Measurements from ENCODE around the gene SPATA31E1.
"Not testable (repeated sequence)": the region's sequence is repeated elsewhere in the genome, so short reads cannot be mapped to it uniquely, and the experiment has no call there.

Gene SPATA31E1

DNA sequence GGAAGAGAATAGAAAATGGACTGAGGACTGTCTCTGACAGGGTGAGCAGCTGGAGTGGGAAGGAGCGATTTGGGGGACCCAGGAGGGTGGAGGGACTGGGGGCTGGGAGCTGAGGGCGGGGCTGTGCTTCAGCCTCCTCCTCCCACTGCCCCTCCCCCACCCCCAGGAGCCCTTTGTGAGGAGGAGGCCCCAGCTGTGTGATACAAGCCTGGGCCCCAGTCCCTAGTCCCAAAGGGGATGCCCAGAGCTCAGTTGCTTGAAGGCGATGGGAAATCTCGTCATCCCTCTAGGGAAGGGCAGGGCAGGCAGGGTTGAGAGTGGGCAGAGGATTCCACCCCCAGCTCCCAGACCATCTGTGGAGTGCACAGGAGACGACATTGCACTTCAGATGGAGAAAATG, at the start of gene SPATA31E1:
SPATA31E1 (plus strand) TSS at position 251 of the 400 bp plus-strand sequence; CDS start at position 266, 15 bp downstream.
- Histone ChIP-seq H3K9me3 (ENCODE audit: control insufficient read depth, insufficient read depth, low read length) (0 out of 2 replicates have a peak, but pooled peaks cover 4% of the 10 kb centered on the region), H3K27me3 (ENCODE audit: control insufficient read depth, insufficient read depth, low read length) (no peaks in the 10 kb centered on the region), H3K4me1 (ENCODE audit: control insufficient read depth, insufficient read depth, low read length) (peaks cover 12% of the 10 kb centered on the region), H3K27ac (ENCODE audit: low read depth, low read length) (no peak within 1 kb of the TSS), H3K36me3 (ENCODE audit: control insufficient read depth, insufficient read depth, low read length) (no peaks in the 10 kb centered on the region), H3K4me3 (ENCODE audit: low read depth, low read length) (no peak within 1 kb of the TSS), H3K9ac (ENCODE audit: low read depth, low read length) (no peak within 1 kb of the TSS)

GRCh38 chr9:87834357-87834756, 48.3 kb upstream of the SPATA31E1 start:
- no peaks in the 10 kb centered on the region for H3K36me3 ChIP-seq (ENCODE audit: control insufficient read depth, insufficient read depth, low read length)
- peaks cover 9% of the 10 kb centered on the region for H3K4me1 ChIP-seq (ENCODE audit: control insufficient read depth, insufficient read depth, low read length)
- no peaks in the 10 kb centered on the region for H3K9me3 ChIP-seq (ENCODE audit: control insufficient read depth, insufficient read depth, low read length)
- H3K4me3 ChIP-seq (ENCODE audit: low read depth, low read length) = no peak overlapping the region
- H3K27me3 ChIP-seq (ENCODE audit: control insufficient read depth, insufficient read depth, low read length) = no peaks in the 10 kb centered on the region
- H3K9ac ChIP-seq (ENCODE audit: low read depth, low read length) = no peak overlapping the region
- no peak overlapping the region for H3K27ac ChIP-seq (ENCODE audit: low read depth, low read length)

GRCh38 chr9:87836536-87836935, 46.1 kb upstream of the SPATA31E1 start:
- H3K4me1 ChIP-seq (ENCODE audit: control insufficient read depth, insufficient read depth, low read length) = no peaks in the 10 kb centered on the region
- H3K27ac ChIP-seq (ENCODE audit: low read depth, low read length) = no peak overlapping the region
- H3K36me3 ChIP-seq (ENCODE audit: control insufficient read depth, insufficient read depth, low read length) = no peaks in the 10 kb centered on the region
- no peak overlapping the region for H3K9ac ChIP-seq (ENCODE audit: low read depth, low read length)
- H3K9me3 ChIP-seq (ENCODE audit: control insufficient read depth, insufficient read depth, low read length) = peaks cover 4% of the 10 kb centered on the region; the same call in 1 of the 2 replicates
- H3K27me3 ChIP-seq (ENCODE audit: control insufficient read depth, insufficient read depth, low read length) = no peaks in the 10 kb centered on the region
- H3K4me3 ChIP-seq (ENCODE audit: low read depth, low read length) = no peak overlapping the region

DNA sequence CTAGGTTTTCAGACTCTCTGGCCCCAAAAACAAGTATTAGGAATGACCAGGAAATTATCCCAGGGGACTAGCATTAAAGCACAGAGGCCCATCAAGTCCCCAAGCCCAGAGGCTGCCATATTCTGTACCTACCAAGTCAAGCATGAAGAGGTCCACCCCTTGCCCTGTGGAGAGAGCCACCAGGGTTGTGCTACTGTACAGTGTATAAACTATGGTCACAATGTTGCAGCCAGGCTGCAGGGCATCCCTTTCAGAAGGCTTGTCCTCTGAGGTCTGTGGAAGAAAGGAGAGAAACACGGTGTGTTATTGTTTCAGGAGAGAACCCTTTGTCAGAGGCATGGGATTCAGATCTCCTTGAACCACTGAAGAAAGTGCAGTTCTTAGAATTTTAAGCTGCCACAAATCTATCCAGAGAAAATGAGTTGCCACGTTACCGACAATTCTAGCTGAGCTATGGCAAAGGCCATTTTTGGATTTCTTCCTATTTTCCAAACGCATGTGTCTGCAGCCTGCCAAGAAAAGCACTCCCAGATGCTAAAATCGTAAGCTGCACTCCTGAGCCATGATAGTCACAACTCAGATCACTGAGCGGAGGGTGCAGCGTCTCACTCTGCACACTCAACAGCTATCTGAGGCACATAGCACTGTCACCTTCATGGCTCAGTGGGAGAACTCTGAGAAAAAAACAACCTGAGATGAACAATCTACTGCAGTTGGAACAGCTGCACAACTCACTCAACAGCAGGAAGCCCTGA, 45.5 kb upstream of the SPATA31E1 start:
- H3K9ac ChIP-seq (ENCODE audit: low read depth, low read length) = no peak overlapping the region
- no peak overlapping the region for H3K4me3 ChIP-seq (ENCODE audit: low read depth, low read length)
- peaks cover 4% of the 10 kb centered on the region; the same call in 1 of the 2 replicates for H3K9me3 ChIP-seq (ENCODE audit: control insufficient read depth, insufficient read depth, low read length)
- H3K27ac ChIP-seq (ENCODE audit: low read depth, low read length) = no peak overlapping the region
- no peaks in the 10 kb centered on the region for H3K27me3 ChIP-seq (ENCODE audit: control insufficient read depth, insufficient read depth, low read length)
- H3K36me3 ChIP-seq (ENCODE audit: control insufficient read depth, insufficient read depth, low read length) = no peaks in the 10 kb centered on the region
- H3K4me1 ChIP-seq (ENCODE audit: control insufficient read depth, insufficient read depth, low read length) = no peaks in the 10 kb centered on the region

DNA sequence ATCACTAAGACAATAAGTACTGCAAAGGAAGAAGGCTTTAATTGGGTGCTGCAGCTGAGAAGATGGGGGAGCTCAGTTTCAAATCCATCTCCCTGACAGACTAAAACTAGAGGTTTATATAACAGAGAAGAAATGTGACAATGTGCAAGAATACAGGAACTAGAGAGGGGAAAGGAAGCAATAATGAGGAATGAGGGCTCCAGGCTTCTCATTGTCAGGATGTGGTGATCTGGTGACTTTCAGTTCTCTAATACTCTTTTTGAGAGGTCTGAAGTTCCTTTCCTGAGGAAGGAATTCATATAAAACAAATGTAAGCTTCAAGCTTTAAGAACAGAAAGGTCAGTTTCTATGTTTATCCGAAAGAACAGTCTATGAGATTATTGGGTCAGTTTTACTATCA, 42.5 kb upstream of the SPATA31E1 start:
- no peak overlapping the region for H3K9ac ChIP-seq (ENCODE audit: low read depth, low read length)

DNA sequence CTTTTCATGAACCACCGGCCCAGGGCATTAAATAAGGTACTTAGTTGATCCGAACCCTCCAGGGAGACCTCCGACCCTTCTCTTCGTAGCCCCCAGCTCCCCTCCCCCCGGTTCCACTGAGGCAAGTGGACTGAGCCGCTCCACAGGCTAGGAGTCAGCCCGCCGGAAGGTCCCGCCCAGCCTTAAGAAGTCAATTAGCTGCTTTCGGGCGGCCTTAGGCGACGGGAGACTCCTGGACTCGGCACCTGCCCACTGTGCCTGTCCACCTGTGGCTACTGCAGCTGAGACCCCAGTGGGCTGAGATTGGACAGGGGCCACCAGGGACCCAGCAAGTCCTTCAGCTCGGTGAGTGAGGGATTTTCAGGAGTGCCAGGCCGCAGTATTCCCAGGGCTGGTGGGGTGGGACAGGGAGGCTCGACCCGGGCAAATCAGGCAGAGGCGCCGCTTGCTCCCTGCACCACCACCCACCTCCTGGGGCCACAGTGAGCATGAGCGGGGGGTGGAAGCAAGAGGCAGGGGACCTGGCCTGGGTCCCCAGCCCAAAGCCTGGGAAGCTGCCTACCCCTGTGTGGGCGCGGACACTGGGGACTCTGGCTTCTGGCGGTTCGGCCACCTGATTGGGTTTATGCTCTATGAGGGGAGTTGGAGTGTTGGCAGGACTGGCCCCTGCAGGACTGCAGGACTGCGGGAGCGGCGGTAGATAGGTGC, 39.6 kb upstream of the SPATA31E1 start:
- Histone ChIP-seq H3K4me1 (ENCODE audit: control insufficient read depth, insufficient read depth, low read length) (no peaks in the 10 kb centered on the region), H3K9me3 (ENCODE audit: control insufficient read depth, insufficient read depth, low read length) (peaks cover 4% of the 10 kb centered on the region; the same call in 1 of the 2 replicates), H3K36me3 (ENCODE audit: control insufficient read depth, insufficient read depth, low read length) (no peaks in the 10 kb centered on the region), H3K27me3 (ENCODE audit: control insufficient read depth, insufficient read depth, low read length) (no peaks in the 10 kb centered on the region), H3K9ac (ENCODE audit: low read depth, low read length) (no peak overlapping the region), H3K27ac (ENCODE audit: low read depth, low read length) (no peak overlapping the region), H3K4me3 (ENCODE audit: low read depth, low read length) (no peak overlapping the region)

More for the DNA sequence above, 42.5 kb upstream of the SPATA31E1 start:
- Histone ChIP-seq H3K4me1 (ENCODE audit: control insufficient read depth, insufficient read depth, low read length) (no peaks in the 10 kb centered on the region), H3K27ac (ENCODE audit: low read depth, low read length) (no peak overlapping the region), H3K27me3 (ENCODE audit: control insufficient read depth, insufficient read depth, low read length) (no peaks in the 10 kb centered on the region), H3K36me3 (ENCODE audit: control insufficient read depth, insufficient read depth, low read length) (no peaks in the 10 kb centered on the region), H3K9me3 (ENCODE audit: control insufficient read depth, insufficient read depth, low read length) (peaks cover 4% of the 10 kb centered on the region; the same call in 1 of the 2 replicates), H3K4me3 (ENCODE audit: low read depth, low read length) (no peak overlapping the region)

DNA sequence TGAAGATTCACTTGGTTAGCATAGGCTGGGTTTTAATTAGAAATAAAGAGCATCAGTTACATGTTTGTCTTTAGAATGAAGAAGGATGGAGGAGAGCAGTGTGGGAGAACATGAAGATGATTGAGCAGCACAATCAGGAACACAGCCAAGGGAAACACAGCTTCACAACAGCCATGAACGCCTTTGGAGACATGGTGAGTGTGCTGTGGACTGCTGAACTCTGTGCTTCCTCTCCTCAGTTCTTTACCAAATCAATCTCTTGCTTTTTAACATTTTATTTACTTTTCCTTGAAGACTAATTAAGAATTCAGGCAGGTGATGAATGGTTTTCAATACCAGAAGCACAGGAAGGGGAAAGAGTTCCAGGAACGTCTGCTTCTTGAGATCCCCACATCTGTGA, 38.2 kb upstream of the SPATA31E1 start:
- Histone ChIP-seq H3K36me3 (ENCODE audit: control insufficient read depth, insufficient read depth, low read length) (no peaks in the 10 kb centered on the region), H3K9me3 (ENCODE audit: control insufficient read depth, insufficient read depth, low read length) (peaks cover 4% of the 10 kb centered on the region; the same call in 1 of the 2 replicates), H3K27me3 (ENCODE audit: control insufficient read depth, insufficient read depth, low read length) (no peaks in the 10 kb centered on the region), H3K4me1 (ENCODE audit: control insufficient read depth, insufficient read depth, low read length) (no peaks in the 10 kb centered on the region), H3K4me3 (ENCODE audit: low read depth, low read length) (no peak overlapping the region), H3K9ac (ENCODE audit: low read depth, low read length) (no peak overlapping the region), H3K27ac (ENCODE audit: low read depth, low read length) (no peak overlapping the region)

- not testable (repeated sequence) for H3K27ac ChIP-seq (ENCODE audit: low read depth, low read length); H3K36me3 ChIP-seq (ENCODE audit: control insufficient read depth, insufficient read depth, low read length); H3K9ac ChIP-seq (ENCODE audit: low read depth, low read length); H3K27me3 ChIP-seq (ENCODE audit: control insufficient read depth, insufficient read depth, low read length); H3K9me3 ChIP-seq (ENCODE audit: control insufficient read depth, insufficient read depth, low read length); H3K4me1 ChIP-seq (ENCODE audit: control insufficient read depth, insufficient read depth, low read length); H3K4me3 ChIP-seq (ENCODE audit: low read depth, low read length)
Observed at GRCh38 chr9:87847817-87848216, 34.9 kb upstream of the SPATA31E1 start.

DNA sequence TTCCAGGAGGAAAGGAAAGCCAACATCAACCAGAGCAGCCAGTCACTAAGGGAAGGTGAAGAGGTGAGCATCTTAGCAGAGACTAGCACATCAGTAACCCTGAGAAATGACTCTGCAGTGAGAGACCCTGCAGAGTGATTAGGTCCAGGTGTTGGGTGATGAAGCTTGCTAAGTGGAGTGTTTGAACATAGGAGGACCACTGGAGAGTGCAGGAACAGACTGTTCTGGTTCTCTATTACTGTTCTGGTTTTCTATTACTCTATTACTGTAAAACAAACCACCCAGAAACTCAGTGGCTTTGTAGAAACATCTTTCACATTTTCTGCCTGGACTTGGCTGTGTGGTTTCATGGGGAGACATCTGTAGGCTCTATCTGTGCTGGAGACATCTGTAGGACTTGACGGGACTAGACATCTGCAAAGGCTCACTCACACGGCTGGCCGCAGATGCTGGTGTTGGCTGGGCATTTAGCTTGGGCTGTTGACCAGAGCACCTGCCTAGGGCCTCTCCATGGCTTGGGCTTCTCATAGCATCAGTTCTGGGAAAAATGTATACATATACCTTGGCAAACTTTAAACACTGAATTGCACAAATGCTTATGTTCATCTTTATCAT, 33.4 kb upstream of the SPATA31E1 start:
- no peaks in the 10 kb centered on the region for H3K36me3 ChIP-seq (ENCODE audit: control insufficient read depth, insufficient read depth, low read length)
- no peaks in the 10 kb centered on the region for H3K27me3 ChIP-seq (ENCODE audit: control insufficient read depth, insufficient read depth, low read length)
- H3K9ac ChIP-seq (ENCODE audit: low read depth, low read length) = no peak overlapping the region
- H3K4me3 ChIP-seq (ENCODE audit: low read depth, low read length) = no peak overlapping the region
- no peak overlapping the region for H3K27ac ChIP-seq (ENCODE audit: low read depth, low read length)
- no peaks in the 10 kb centered on the region for H3K9me3 ChIP-seq (ENCODE audit: control insufficient read depth, insufficient read depth, low read length)
- H3K4me1 ChIP-seq (ENCODE audit: control insufficient read depth, insufficient read depth, low read length) = no peaks in the 10 kb centered on the region

- no peak overlapping the region for H3K27ac ChIP-seq (ENCODE audit: low read depth, low read length)
- H3K4me1 ChIP-seq (ENCODE audit: control insufficient read depth, insufficient read depth, low read length) = no peaks in the 10 kb centered on the region
- no peaks in the 10 kb centered on the region for H3K27me3 ChIP-seq (ENCODE audit: control insufficient read depth, insufficient read depth, low read length)
- no peaks in the 10 kb centered on the region for H3K36me3 ChIP-seq (ENCODE audit: control insufficient read depth, insufficient read depth, low read length)
- H3K4me3 ChIP-seq (ENCODE audit: low read depth, low read length) = no peak overlapping the region
- H3K9ac ChIP-seq (ENCODE audit: low read depth, low read length) = no peak overlapping the region
- no peaks in the 10 kb centered on the region for H3K9me3 ChIP-seq (ENCODE audit: control insufficient read depth, insufficient read depth, low read length)
Observed at GRCh38 chr9:87850391-87850790, 32.3 kb upstream of the SPATA31E1 start.

- not testable (repeated sequence) for H3K9ac ChIP-seq (ENCODE audit: low read depth, low read length); H3K27ac ChIP-seq (ENCODE audit: low read depth, low read length); H3K27me3 ChIP-seq (ENCODE audit: control insufficient read depth, insufficient read depth, low read length); H3K4me1 ChIP-seq (ENCODE audit: control insufficient read depth, insufficient read depth, low read length); H3K36me3 ChIP-seq (ENCODE audit: control insufficient read depth, insufficient read depth, low read length); H3K9me3 ChIP-seq (ENCODE audit: control insufficient read depth, insufficient read depth, low read length); H3K4me3 ChIP-seq (ENCODE audit: low read depth, low read length)
Observed at GRCh38 chr9:87851186-87851585, 31.5 kb upstream of the SPATA31E1 start.

Measured in HUES48 (cell line).